ENCODE data around the gene CNOT6.
"Not testable (repeated sequence)": the region's sequence is repeated elsewhere in the genome, so short reads cannot be mapped to it uniquely, and the experiment has no call there.

Gene CNOT6

DNA sequence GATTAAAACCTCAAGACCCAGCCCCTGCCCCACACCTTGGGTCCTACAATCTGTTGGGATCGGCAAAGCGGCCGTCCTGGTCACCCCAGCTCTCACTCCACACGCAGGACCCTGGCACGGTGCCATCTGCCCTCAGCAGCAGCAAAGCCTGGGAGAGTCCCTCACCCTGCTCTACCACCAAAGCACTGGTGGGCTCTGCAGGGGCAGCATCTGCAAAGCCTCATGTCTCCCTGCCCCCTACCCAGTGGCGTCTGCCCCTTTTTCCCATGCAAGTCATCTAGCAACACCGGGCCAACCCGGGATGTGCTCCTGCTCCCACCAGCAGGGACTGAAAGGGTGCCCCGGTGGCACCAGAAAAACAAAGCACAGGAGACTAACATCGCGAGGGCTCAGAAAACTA lies 19.6 kb upstream of the CNOT6 start:
- no peak for DNase-seq (ENCODE audit: low spot score)
- H3K27ac ChIP-seq = no peak overlapping the region
- H3K4me3 ChIP-seq = no peak overlapping the region
- TF ChIP-seq, protein P1, sequence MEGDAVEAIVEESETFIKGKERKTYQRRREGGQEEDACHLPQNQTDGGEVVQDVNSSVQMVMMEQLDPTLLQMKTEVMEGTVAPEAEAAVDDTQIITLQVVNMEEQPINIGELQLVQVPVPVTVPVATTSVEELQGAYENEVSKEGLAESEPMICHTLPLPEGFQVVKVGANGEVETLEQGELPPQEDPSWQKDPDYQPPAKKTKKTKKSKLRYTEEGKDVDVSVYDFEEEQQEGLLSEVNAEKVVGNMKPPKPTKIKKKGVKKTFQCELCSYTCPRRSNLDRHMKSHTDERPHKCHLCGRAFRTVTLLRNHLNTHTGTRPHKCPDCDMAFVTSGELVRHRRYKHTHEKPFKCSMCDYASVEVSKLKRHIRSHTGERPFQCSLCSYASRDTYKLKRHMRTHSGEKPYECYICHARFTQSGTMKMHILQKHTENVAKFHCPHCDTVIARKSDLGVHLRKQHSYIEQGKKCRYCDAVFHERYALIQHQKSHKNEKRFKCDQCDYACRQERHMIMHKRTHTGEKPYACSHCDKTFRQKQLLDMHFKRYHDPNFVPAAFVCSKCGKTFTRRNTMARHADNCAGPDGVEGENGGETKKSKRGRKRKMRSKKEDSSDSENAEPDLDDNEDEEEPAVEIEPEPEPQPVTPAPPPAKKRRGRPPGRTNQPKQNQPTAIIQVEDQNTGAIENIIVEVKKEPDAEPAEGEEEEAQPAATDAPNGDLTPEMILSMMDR (IDR thresholded peaks at IDR 0.05) = no peak

DNA sequence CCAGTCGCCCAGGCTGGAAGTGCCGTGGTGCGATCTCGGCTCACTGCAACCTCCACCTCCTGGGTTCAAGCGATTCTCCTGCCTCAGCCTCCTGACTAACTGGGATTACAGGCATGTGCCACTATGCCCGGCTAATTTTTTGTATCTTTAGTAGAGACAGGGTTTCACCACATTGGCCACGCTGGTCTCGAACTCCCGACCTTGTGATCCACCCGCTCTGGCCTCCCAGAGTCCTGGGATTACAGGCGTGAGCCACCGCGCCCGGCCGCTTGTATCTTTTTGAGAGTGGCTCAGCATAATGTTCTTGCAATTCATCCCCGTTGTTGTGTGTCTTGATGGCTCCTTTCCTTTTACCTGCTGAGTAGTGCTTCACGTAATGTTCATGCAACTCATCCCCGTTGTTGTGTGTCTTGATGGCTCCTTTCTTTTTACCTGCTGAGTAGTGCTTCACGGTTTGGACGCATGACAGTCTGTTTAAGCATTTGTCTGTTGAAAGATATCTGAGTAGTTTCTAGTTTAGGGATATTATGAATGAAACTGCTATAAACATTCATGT lies 18.1 kb upstream of the CNOT6 start:
- H3K27ac ChIP-seq; DNase-seq (ENCODE audit: low spot score); H3K4me3 ChIP-seq: not testable (repeated sequence)

DNA sequence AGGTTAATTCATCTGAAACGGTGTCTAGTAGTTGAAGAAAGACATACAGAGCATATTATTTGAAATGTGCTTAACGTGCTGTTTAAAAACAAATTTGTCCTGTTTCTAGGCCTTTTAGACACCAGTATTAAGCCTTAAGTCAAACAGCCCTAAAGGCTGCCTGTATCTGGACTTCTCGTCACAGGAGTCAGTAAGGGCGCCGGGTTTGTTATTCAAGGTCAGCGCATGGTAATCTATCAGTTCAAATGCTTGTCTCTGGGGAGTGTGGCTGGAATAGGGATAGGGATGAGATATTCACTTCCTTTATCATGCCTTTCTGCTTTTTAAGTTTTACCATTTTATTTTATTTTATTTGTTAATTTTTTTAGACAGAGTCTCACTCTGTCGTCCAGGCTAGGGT lies 9.4 kb upstream of the CNOT6 start:
- no peak overlapping the region for H3K27ac ChIP-seq
- TF ChIP-seq, protein P1 (IDR thresholded peaks at IDR 0.05) = no peak
- no peak overlapping the region for H3K4me3 ChIP-seq
- DNase-seq (ENCODE audit: low spot score) = no peak

- Histone ChIP-seq H3K27ac (no peak overlapping the region), H3K4me3 (no peak overlapping the region)
- no peak for DNase-seq (ENCODE audit: low spot score)
- TF ChIP-seq, protein P1 (IDR thresholded peaks at IDR 0.05) = no peak
Observed at GRCh38 chr5:180486636-180487149, 7.5 kb upstream of the CNOT6 start.

- TF ChIP-seq, protein P1 (IDR thresholded peaks at IDR 0.05) = no peak
Observed at GRCh38 chr5:180487556-180487955, 6.6 kb upstream of the CNOT6 start.

GRCh38 chr5:180491496-180491895 lies 2.7 kb upstream of the CNOT6 start:
- DNase-seq (ENCODE audit: low spot score) = no peak
- H3K4me3 ChIP-seq = no peak overlapping the region
- TF ChIP-seq, protein P1 (IDR thresholded peaks at IDR 0.05) = no peak
- no peak overlapping the region for H3K27ac ChIP-seq

More at GRCh38 chr5:180487556-180487955, 6.6 kb upstream of the CNOT6 start:
- Histone ChIP-seq H3K27ac (no peak overlapping the region), H3K4me3 (no peak overlapping the region)
- DNase-seq (ENCODE audit: low spot score) = no peak

DNA sequence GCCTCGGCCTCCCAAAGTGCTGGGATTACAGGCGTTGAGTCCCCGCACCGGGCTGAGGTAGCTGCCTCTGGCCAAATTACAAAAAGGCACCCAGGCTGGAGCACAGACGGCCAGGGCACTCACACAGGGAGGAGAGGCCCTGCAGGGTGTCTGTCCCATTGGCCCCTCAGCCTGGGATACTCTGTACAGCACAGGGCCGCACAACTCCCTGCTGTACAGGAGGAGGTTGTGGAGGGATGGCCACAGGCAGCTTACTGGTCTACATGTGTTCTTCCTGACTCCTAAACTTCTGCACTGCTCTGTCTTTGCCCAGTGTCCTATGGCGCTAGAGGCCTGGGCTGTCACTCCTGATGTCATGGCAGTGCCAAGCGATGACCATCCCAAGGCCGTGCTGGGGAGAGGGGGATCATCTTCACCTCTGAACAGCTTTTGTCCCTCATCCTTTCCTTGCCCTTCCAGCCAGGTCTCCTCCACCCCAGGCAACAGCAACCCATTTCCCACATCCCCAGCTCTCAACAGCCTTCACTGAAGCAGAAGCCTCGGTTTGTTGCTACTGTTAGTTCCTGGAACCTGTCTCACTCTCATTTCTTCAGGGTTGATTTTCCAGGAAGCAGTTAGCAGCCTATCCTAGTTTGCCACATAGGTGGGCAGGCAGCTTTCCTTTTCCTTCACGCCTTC lies 1.8 kb upstream of the CNOT6 start:
- no peak for DNase-seq (ENCODE audit: low spot score)
- H3K27ac ChIP-seq = no peak overlapping the region
- TF ChIP-seq, protein P1 (IDR thresholded peaks at IDR 0.05) = no peak
- H3K4me3 ChIP-seq = no peak overlapping the region

All from coronary artery (tissue), 2 donors.